ENCODE measurements around the gene DNM3.

DNA sequence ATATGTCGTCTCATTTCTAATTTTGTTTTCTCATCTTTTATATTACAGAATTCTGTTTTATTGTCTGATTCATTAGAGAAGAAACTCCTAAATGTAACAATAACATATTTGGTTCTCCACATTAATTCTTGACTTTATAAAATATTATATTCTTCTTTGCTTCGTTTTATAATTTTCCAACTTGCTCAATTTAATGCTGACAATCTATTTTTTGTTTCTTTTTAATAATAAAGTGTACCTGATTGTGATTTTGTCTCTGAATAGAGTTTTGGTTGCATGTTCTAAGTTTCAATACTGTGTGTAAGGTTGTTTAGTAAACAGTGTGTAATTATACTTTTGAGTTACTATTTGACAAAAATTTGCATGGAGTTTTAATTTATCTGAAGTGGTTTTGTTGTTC lies 448.1 kb downstream of the DNM3 start:
- TF ChIP-seq ZFP30 (CRISPR knock-in tag; IDR thresholded peaks at IDR 0.05) (no peak), ARNTL (CRISPR knock-in tag; IDR thresholded peaks at IDR 0.05; ENCODE audit: borderline replicate concordance, low read depth) (no peak), ZFP3 (CRISPR knock-in tag; IDR thresholded peaks at IDR 0.05) (no peak), CSDC2 (CRISPR knock-in tag; IDR thresholded peaks at IDR 0.05) (no peak), SNAI2 (CRISPR knock-in tag; IDR thresholded peaks at IDR 0.05) (no peak)
- TF ChIP-seq, protein P1, sequence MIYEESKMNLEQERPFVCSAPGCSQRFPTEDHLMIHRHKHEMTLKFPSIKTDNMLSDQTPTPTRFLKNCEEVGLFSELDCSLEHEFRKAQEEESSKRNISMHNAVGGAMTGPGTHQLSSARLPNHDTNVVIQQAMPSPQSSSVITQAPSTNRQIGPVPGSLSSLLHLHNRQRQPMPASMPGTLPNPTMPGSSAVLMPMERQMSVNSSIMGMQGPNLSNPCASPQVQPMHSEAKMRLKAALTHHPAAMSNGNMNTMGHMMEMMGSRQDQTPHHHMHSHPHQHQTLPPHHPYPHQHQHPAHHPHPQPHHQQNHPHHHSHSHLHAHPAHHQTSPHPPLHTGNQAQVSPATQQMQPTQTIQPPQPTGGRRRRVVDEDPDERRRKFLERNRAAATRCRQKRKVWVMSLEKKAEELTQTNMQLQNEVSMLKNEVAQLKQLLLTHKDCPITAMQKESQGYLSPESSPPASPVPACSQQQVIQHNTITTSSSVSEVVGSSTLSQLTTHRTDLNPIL (CRISPR knock-in tag; IDR thresholded peaks at IDR 0.05; ENCODE audit: low read depth) = no peak
- TF ChIP-seq, protein P2, sequence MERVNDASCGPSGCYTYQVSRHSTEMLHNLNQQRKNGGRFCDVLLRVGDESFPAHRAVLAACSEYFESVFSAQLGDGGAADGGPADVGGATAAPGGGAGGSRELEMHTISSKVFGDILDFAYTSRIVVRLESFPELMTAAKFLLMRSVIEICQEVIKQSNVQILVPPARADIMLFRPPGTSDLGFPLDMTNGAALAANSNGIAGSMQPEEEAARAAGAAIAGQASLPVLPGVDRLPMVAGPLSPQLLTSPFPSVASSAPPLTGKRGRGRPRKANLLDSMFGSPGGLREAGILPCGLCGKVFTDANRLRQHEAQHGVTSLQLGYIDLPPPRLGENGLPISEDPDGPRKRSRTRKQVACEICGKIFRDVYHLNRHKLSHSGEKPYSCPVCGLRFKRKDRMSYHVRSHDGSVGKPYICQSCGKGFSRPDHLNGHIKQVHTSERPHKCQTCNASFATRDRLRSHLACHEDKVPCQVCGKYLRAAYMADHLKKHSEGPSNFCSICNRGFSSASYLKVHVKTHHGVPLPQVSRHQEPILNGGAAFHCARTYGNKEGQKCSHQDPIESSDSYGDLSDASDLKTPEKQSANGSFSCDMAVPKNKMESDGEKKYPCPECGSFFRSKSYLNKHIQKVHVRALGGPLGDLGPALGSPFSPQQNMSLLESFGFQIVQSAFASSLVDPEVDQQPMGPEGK (CRISPR knock-in tag; IDR thresholded peaks at IDR 0.05; ENCODE audit: borderline replicate concordance) = no peak

Measured in SK-N-SH treated with all-trans-retinoic acid at 6 μM for 48 hours (cell line).